Stimulated activated CD4-positive, alpha-beta T cell treated with anti-CD3 and anti-CD28 coated beads, Interleukin-4, amount 100 ng/mL, for 24 hours (primary cell): Measurements from ENCODE around the gene PTCSC3.
"Not testable (repeated sequence)": the region's sequence is repeated elsewhere in the genome, so short reads cannot be mapped to it uniquely, and the experiment has no call there.

Experiments used
- DNase-seq: peaks from one replicate; pipeline ENCODE4 v3.0.0-alpha.2; 2020

PTCSC3 gene

DNA sequence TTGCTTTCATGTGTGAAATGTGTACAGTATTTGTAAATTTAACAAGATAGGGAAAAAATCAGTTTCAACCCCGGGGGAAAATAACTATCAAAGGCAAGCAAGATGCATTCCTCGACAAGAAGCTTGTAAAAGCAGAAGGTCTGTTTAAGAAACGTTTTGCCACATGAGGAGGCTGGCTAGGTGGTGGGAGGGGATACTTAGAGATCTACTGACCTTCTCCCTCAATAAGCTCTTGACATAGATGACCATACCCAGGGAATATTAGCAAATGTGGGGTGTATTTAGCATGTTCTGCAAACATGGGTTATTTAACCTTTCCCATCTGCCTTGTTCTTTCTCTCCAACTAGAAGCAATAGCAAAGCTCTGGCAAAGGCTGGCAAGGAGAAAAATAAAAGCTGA is 4.9 kb downstream of the PTCSC3 start:
- DNase-seq, result no peak

- DNase-seq, result no peak
These were observed 9.1 kb downstream of the PTCSC3 start for GRCh38 chr14:36167431-36167830.

DNA sequence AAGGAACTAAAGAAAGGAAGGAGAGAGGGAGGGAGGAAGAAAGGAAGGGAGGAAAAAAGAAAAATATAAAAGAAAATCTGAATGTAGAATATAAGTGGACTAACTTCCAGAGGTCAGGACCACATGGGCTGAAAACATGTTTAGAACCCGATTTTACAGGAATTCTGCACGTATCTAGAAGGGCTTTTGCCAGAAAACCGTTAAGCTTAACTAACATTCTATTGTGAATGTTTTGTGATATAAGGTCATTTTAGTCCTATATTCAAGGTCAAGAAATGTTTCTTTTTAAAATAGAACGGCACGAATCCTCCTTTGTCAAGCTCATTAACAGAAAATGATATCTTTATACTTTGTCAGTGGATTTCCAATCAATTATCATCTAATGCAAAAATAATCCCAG is 13.1 kb downstream of the PTCSC3 start:
- DNase-seq, result no peak

DNA sequence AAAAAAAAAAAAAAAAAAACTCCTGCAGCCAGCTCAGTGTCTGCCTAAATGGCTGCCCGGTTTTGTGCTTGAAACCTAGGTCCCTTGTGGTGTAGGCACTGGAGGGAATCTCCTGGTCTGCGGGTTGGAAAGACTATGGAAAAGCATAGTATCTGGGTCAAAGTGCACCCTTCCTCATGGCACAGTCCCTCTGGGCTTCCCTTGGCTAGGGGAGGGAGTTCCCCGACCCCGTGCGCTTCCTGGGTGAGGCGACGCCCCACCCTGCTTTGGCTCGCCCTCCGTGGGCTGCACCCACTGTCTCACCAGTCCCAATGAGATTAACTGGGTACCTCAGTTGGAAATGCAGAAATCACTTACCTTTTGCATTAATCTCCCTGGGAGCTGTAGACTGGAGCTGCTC is 14.3 kb downstream of the PTCSC3 start:
- DNase-seq, result no peak

- DNase-seq, result no peak
These were observed 14.7 kb downstream of the PTCSC3 start for GRCh38 chr14:36161776-36162175.

DNA sequence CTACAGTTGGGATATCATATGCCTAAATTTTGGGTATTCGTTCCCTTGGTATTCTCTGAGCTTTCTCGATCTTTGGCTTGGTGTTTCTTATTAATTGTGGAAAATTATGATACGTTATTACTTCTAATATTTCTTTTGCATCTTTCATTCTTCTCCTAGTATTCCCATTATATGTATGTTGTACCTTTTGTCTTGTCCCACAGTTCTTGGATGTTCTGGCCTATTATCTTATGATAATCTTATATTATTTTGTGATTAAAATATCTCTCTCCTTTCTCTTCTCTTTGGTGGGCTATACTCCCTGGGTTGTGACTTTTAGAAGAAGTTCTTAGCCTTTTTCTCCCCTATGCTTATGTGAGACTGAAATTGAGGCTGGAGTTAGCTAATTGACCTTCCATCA is 25.2 kb downstream of the PTCSC3 start:
- DNase-seq, result no peak

DNA sequence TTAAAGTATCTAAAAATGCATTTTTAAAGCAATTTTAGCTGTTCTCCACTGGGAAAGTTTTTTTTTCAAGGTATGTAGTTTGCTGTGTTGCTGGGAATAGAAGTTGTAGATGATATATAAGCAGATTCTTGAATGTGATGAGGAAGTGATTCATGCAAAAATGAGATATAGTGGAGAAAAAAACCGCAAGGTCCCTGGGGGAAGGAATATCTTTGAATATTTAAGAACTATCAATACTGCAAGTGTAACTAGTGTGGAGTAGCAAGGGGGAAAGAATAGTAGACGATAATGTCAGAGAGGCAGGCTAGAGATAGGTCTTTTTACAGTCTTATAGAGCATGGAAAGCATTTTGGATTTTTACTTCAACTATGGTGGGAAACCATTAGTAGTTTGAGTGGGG is 42.5 kb downstream of the PTCSC3 start:
- no peak for DNase-seq

DNA sequence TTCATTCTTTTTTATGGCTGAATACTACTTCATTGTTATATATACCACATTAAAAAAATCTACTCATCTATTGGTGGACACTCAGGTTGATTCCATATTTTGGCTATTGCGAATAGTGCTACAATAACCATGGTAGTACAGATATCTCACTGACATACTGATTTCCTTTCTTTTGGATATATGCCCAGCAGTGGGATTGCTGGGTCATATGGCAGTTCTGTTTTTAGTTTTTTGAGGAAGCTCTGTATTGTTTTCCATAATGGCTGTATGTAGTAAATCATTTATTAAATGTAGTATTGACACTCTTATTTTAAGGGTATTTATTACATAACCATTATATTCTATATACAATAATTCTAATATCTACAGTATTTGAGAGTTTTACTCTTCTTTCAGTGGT is 43.7 kb downstream of the PTCSC3 start:
- no peak for DNase-seq

DNA sequence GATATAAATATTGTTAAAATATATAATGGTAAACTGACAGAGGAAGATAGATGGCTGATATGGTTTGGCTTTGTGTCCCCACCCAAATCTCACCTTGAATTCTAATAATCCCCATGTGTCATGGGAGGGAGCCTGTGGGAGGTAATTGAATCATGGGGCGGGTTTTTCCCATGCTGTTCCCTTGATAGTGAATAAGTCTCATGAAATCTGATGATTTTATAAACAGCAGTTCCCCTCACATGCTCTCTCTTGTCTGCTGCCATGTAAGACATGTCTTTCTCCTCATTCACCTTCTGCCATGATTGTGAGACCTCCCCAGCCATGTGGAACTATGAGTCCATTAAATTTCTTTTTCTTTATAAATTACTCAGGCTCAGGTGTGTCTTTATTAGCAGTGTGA is 46.3 kb downstream of the PTCSC3 start:
- DNase-seq, result no peak

GRCh38 chr14:36129181-36129580 is 47.3 kb downstream of the PTCSC3 start:
- no peak for DNase-seq

DNA sequence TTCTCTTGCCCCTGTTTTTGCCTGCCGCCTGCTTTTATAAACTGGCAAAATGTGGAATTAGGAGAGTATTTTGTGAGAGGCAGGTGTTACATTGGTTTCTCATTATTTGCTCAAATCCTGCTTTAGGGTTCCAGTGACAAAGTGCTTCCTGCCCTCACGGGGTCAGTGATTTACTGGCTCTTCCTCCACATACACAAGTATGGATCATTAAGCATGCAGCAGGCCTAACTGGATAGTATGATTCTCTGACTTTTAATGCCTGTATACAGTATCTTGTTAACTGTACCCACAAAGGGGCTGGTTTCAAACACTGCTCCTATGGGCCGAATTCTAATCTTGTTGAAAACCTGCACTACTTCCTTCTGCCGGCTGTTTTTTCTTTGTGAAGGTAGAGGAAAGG is 63.2 kb downstream of the PTCSC3 start:
- no peak for DNase-seq

DNA sequence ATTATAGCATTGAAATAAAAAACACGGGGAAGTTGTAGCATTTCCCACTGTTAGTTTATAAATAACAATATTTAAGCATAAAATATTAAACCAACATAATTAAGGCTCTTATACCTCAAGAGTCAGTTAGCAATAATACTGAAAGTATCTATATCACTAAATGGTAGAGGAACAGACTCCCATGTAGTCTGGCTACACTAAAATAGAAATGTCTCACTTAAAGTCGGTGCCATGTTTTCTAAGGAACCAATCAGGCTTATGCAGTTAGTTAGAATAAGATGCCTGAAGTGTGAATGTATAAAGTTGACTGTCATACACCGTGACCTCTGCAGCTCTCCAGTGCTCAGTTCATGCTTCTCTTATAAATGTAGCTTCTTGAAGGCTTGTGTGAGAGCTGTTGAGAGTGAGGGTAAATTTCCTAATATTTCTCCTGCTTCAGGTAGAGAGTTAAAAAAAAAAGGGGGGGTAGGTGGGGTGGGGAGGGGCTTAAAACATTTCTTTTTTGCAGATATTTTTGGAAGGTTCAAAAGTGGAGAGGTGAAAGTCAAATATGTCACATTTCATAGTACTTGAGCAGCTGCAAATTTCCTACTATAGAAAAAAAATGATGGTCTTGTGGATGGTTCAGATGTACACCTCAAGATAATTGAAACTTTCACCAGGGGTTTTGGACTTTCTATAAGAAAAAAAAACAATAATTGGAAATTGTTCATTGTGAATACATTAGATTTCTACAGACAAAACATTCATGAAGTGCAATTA is 64.5 kb downstream of the PTCSC3 start:
- no peak for DNase-seq

- no peak for DNase-seq
These were observed 71.1 kb downstream of the PTCSC3 start for GRCh38 chr14:36105401-36105800.

DNA sequence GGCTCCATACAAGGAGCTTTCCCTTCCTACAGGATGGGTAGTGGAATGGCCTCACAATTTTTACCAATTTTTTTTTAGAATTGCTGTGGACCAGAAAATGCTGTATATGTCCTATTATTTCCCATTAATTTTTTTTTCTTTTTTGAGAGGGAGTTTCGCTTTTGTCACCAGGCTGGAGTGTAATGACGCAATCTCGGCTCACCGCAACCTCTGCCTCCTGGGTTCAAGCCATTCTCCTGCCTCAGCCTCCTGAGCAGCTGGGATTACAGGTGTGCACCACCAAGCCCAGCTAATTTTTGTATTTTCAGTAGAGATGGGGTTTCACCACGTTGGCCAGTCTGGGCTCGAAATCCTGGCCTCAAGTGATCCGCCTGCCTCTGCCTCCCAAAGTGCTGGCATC is 72.3 kb downstream of the PTCSC3 start:
- DNase-seq, result not testable (repeated sequence)

DNA sequence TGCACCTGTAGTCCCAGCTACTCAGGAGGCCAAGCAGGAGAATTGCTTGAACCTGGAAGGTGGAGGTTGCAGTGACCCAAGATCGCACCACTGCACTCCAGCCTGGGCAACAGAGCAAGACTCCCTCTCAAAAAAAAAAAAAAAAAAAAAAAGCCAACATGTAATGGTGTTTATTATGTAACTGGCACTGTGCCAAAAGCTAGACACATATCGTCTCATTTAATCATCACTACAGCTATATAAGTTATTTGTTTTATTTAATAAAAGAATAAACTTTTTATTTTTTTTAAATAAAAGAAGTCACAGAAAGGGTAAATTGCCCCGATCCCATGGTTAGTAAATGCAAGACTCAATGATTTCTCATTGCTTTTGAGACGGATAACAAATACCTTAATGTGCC is 76.9 kb downstream of the PTCSC3 start:
- no peak for DNase-seq

DNA sequence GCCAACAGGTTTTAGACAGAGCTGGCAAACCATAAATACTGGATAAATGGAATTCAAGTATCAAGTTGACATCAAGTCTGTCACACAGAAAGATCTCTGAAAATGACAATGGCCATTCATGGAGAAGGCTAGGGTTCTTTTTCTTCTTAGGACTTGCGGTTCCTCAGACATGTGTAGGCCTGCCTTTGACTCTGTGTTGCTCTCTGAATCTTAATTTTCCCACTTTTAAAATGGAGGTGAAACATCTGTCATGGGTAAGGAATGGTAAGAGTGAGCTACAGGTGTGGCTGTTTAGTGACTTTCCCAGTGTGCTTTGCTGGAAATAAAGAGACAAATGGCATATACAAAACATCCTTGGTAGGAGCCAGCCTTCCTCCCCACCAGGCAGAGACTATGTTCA is 79.2 kb downstream of the PTCSC3 start:
- DNase-seq, result no peak

DNA sequence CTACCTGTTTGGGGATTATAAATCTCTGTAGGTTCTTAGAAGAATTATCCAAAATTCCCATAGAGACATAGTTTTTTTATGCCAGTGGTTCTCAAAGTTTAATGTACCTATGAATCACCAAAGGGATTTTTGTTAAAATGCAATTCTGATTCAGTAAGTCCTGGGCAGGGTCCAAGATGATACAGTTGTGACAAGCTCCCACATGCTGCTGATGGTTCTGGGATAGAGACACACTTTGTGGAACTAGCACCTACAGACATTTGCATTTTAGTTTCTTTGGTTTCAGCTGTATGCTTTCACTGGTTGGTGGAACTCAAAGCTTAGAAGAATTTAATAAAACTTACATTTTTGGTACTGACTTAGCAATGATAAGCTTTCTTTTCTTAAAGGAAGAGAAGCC is 80.4 kb downstream of the PTCSC3 start:
- DNase-seq, result no peak

DNA sequence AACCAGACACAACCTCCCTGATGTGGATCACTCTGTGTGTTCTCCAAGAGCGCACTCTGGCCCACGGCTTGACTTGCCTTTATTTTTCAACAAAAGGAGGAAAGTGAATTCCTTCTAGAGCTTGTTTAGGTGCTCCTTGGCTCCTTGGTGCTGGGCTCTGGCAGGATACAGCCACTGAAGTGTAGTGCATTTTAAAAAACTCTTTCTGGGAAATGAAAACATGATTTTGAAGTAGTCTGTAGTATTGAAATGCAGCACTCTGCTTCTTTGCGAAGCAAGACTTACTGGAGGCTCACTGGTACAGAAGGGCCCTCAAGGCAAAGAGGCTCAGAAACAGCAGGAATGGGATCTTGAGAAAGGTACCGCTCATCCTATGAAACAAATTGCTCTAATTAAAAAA is 81.6 kb downstream of the PTCSC3 start:
- DNase-seq, result no peak

- DNase-seq, result no peak
These were observed 85.4 kb downstream of the PTCSC3 start for GRCh38 chr14:36091096-36091495.

DNA sequence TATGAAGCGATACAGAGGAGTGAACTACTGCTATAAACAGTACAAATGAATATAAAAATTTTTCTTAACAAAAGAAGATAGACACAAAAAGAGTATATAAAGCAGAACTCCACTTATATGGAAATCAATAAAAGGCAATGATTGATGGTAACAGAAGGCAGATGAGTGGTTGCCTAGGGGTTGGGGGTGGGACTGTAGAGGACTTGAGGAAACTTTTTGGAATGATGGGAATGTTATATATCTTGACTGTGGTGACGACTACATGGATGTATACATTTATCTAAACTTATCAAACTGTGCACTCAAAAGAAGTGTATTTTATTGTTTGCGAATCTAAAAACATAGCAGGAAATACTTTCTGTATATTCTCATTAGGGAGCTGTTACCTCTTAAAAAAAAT is 89.1 kb downstream of the PTCSC3 start:
- DNase-seq, result no peak

DNA sequence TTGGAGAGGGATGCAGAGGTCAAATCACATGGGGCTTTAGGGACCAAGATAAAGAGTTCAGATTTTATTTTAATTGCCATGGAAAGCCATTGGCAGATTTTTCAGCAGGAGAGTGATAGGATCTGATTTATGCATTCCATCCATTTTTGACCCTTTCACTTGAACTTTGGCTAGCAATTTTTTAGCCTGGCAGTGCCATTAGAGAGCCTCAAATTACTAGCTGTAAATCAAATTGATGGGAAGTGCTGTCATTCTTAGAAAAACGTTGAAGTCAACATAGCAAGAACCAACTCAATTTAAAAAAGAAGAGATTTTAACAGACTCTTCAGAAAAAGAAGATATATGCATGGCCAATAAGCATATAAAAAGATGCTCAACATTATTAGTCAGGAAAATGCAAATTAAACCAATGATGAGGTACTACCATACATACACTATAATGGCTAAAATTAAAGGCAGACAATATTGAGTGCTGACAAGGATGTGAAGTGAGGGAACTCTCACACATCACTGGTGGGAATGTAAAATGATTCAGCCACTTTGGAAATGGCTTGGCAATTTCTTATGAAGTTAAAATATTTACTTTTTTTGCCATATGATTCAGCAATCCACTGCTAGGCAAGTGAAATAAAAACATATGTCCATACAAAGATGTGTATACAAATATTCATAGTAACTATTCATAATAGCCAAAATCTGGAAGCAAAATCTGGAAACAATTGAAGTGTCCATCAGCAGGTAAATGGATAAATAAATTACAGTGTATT is 89.7 kb downstream of the PTCSC3 start:
- no peak for DNase-seq

GRCh38 chr14:36085861-36086260 is 90.7 kb downstream of the PTCSC3 start:
- DNase-seq, result no peak
